T-helper 22 cell (primary cell): ENCODE measurements around the gene TRIM58.

ENCODE experiments used
- DNase-seq: peaks from one replicate; pipeline ENCODE4 v3.0.0-alpha.2; 2020; ENCODE audit warnings: low read depth

TRIM58 gene

DNA sequence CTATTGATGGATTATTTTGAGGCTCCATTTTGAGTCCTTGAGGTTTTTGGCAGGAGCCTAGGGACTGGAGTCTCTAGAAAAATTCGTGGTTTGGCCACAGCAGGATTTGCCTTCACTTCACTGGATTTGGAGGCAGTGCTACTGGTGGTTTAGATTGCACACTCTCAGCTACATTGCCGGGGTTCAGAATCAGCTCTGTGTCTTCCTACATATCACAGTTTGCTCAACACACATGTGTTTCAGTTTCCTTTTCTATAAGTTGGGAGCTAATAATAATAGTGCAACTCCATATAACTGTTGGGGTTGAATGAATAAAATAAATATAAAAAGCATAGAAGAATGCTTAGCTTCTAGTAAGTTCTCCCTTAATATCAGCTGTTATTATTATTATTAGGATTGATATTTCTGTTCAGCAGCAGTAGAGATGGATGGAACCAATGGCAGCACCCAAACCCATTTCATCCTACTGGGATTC, 38.2 kb downstream of the TRIM58 start, which contains the start of gene OR2W3:
TSS of gene OR2W3 (plus strand) at position 425 of the 475 bp plus-strand sequence. CDS start at position 425, 0 bp downstream.
- no peak for DNase-seq

- DNase-seq, result no peak
Measured at GRCh38 chr1:247895976-247896375, 39.0 kb downstream of the TRIM58 start.

GRCh38 chr1:247904122-247904521, 47.1 kb downstream of the TRIM58 start:
- no peak for DNase-seq

- no peak for DNase-seq
Measured at GRCh38 chr1:247905181-247905580, 48.2 kb downstream of the TRIM58 start.

DNA sequence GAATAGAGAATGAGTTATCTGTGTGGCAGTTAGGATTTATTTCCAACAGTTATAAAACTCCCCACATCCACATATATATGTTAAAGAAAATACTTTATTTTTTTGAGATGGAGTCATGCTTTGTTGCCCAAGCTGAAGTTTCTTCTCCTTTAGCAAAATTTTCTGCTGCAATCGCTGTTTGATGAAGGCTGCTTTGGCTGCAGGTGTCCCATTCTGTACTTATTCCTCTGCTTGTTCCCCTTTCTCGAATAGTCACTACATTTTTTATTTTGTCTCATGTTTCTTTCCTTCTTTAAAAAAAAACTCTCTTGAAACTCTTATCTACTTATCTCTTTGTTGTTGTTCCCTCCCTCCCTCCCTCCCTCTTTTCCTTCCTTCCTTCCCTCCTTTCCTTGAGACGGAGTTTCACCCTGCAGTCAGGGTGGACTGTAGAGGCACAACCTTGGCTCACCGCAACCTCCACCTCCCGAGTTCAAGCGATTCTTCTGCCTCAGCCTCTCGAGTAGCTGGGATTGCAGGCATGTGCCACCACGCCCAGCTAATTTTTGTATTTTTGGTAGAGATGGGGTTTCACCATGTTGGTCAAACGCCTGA, 49.0 kb downstream of the TRIM58 start:
- DNase-seq, result no peak

DNA sequence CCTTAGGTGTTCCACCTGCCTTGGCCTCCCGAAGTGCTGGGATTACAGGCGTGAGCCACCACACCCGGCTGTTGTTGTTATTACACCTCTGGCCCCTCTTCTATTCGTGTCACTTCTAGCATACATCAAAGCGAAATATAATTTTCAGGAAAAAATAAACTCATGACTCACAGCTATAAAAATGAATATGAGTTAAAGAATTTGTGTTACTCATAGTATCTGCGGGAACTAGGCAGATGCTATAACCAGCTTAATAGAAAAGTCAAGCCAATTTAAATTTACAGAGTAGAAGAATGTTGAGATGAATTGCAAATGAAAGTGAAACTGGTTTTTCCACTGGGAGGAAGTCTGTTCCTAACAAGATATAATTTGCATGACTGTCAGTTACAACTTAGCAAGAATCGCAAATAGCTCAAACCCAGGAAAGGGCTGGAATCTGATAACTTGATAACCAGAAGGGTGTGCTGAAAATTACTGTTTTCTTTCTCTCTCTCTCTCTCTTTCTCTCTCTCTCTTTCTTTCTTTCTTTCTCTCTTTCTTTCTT, 49.6 kb downstream of the TRIM58 start:
- no peak for DNase-seq

DNA sequence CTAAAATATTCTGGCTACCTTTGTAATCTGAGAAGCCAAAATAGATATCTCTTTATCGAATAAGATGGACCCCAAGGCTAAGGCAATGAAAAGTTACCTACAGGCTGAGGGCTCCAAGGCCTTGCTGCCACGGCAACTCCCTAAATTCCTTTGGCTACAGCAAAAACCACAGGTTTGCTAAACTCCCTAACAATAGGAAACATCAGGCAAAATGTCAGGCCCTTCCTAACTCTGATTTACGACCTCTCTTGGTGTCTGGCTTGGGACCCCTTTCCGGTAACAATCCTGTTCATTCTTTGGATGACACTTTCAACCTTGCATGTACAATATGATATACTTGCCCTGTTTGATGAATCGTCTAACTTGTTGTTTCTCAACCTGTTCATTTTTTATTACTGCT, 51.8 kb downstream of the TRIM58 start:
- no peak for DNase-seq

GRCh38 chr1:247913786-247914185, 56.8 kb downstream of the TRIM58 start:
- DNase-seq, result no peak

GRCh38 chr1:247914941-247915662, 58.1 kb downstream of the TRIM58 start:
- no peak for DNase-seq

DNA sequence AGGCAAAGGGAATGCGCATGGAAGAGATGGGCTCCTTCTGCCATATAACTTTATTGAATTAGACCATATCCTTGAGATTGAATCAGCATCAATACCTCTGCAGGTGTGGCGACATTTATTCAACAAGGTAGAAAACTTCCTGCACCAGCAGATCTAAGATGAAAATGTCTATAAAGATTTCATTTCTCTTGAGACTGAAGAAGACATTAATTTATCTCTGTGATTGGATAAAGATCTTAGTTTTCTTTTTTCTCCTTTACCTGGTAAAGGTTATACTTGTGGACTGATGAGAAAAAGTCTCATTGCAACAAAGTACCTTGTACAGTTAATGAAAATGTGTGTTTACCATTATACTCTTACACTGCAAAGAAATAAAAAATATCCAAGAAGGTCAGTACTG, 63.0 kb downstream of the TRIM58 start, which contains the start of gene OR2T8:
TSS of gene OR2T8 (plus strand) at position 301 of the 400 bp plus-strand sequence. CDS start 766 bp downstream, outside the sequence.
- DNase-seq, result no peak

GRCh38 chr1:247923941-247924340, 67.0 kb downstream of the TRIM58 start:
- DNase-seq, result no peak

DNA sequence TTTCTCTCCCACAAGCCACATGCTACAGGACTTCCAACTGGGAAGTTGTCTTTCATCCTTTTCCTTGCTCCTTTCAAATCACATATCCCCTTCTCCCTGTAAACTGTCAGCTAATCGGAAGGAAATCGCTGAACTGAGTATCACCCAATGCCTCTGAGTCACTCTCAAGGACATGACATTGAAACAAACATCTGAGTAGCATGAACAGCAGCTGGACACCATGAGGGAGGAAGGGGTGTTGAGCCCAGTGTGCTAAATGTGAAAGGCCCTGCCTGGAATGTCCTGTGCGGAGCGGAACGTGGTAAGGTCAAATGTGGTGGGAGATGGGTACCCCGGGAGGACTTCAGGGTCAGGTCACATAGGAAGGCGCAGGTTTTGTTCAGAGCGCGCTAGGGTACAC, 67.9 kb downstream of the TRIM58 start, which contains the start of gene OR2AJ1:
TSS of gene OR2AJ1 (plus strand) at position 22 of the 400 bp plus-strand sequence. CDS start 8,880 bp downstream, outside the sequence.
- DNase-seq, result no peak
